ENCODE measurements around the gene LRMDA. TPM values are rescaled to one million over a fixed set of nuclear protein-coding genes. Genes with fewer than 3 reads are reported as not detected.

LRMDA gene
- total RNA-seq, 1 experiment from 2014 or later = not detected

DNA sequence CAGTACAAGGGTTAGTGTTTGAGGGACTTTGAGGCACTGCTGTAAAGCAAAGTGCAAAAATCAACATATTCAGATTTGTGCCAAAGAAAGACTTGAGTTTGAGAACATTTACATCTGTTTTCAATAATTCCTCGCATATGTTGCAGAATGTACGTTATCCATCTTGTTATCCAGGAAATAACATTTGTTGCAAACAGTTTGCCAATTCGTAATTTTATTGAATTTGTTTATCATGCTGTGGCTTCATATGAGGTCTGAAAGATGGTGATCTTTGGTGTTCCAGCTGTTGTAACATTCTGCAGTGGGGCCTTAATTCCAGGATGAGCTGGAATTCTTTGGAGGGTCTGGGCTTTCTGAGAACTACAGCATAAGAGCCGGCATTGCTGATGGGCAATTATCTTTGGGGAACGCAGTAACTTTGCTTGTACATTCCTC lies 396.2 kb downstream of the LRMDA start:
- ChIA-PET POLR2A (ENCODE audit: low non-redundant PET) (no interaction called here), CTCF (no interaction called here)
- H3K27ac ChIP-seq (ENCODE audit: low read depth, low read length, poor library complexity, severe bottlenecking) = no peak overlapping the region
- H3K4me1 ChIP-seq (ENCODE audit: insufficient read depth, low read length, poor library complexity, severe bottlenecking) = no peaks in the 10 kb centered on the region
- intact Hi-C loops (cut with micrococcal nuclease; ENCODE audit: unreplicated experiment) = no loop called here
- H3K27me3 ChIP-seq (replicated peaks; ENCODE audit: insufficient read depth, low read depth, low read length, poor library complexity) = no peaks in the 10 kb centered on the region
- H3K9me3 ChIP-seq (ENCODE audit: low read depth, low read length, poor library complexity, severe bottlenecking) = no peaks in the 10 kb centered on the region
- TF ChIP-seq EZH2 (IDR thresholded peaks at IDR 0.05; ENCODE audit: borderline replicate concordance, low read depth, low read length, poor library complexity, severe bottlenecking) = no peak
- TF ChIP-seq, protein P1, sequence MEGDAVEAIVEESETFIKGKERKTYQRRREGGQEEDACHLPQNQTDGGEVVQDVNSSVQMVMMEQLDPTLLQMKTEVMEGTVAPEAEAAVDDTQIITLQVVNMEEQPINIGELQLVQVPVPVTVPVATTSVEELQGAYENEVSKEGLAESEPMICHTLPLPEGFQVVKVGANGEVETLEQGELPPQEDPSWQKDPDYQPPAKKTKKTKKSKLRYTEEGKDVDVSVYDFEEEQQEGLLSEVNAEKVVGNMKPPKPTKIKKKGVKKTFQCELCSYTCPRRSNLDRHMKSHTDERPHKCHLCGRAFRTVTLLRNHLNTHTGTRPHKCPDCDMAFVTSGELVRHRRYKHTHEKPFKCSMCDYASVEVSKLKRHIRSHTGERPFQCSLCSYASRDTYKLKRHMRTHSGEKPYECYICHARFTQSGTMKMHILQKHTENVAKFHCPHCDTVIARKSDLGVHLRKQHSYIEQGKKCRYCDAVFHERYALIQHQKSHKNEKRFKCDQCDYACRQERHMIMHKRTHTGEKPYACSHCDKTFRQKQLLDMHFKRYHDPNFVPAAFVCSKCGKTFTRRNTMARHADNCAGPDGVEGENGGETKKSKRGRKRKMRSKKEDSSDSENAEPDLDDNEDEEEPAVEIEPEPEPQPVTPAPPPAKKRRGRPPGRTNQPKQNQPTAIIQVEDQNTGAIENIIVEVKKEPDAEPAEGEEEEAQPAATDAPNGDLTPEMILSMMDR (conservative IDR thresholded peaks at IDR 0.05; ENCODE audit: low read depth, low read length) = no peak
- BruUV-seq (replicated peaks) = no TSS peak
- H3K36me3 ChIP-seq (ENCODE audit: insufficient read depth, low read length, poor library complexity, severe bottlenecking) = no peaks in the 10 kb centered on the region
- no peak overlapping the region for H3K4me3 ChIP-seq (ENCODE audit: low read depth, low read length, poor library complexity, severe bottlenecking)
- DNase-seq (ENCODE audit: low spot score) = no peak

DNA sequence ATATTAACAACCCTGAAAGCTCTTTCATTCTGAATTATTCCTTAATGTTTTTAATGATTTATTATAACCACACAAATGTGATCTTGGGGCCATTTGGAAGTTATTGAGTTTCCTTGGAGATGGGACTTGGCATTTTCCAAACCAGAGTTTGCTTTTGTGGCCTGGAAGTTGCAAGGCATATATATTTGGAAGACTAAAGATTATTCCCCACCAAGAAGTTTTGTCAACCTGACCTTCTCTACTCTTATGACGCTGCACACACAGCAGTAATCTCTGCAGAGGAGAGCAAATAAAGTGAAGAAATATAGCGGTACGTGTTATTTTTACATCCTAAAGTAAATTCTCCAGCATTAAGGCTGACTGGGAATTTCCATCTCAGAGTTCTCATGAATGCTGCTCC lies 397.0 kb downstream of the LRMDA start:
- Histone ChIP-seq H3K36me3 (ENCODE audit: insufficient read depth, low read length, poor library complexity, severe bottlenecking) (no peaks in the 10 kb centered on the region), H3K27ac (ENCODE audit: low read depth, low read length, poor library complexity, severe bottlenecking) (no peak overlapping the region), H3K4me1 (ENCODE audit: insufficient read depth, low read length, poor library complexity, severe bottlenecking) (no peaks in the 10 kb centered on the region), H3K4me3 (ENCODE audit: low read depth, low read length, poor library complexity, severe bottlenecking) (no peak overlapping the region), H3K27me3 (replicated peaks; ENCODE audit: insufficient read depth, low read depth, low read length, poor library complexity) (no peaks in the 10 kb centered on the region), H3K9me3 (ENCODE audit: low read depth, low read length, poor library complexity, severe bottlenecking) (no peaks in the 10 kb centered on the region)
- DNase-seq (ENCODE audit: low spot score) = no peak
- BruUV-seq (replicated peaks) = no TSS peak
- CTCF ChIA-PET = no interaction called here
- no peak for TF ChIP-seq EZH2 (IDR thresholded peaks at IDR 0.05; ENCODE audit: borderline replicate concordance, low read depth, low read length, poor library complexity, severe bottlenecking)
- TF ChIP-seq, protein P1 (conservative IDR thresholded peaks at IDR 0.05; ENCODE audit: low read depth, low read length) = no peak
- intact Hi-C loops (cut with micrococcal nuclease; ENCODE audit: unreplicated experiment) = no loop called here
- POLR2A ChIA-PET (ENCODE audit: low non-redundant PET) = no interaction called here

DNA sequence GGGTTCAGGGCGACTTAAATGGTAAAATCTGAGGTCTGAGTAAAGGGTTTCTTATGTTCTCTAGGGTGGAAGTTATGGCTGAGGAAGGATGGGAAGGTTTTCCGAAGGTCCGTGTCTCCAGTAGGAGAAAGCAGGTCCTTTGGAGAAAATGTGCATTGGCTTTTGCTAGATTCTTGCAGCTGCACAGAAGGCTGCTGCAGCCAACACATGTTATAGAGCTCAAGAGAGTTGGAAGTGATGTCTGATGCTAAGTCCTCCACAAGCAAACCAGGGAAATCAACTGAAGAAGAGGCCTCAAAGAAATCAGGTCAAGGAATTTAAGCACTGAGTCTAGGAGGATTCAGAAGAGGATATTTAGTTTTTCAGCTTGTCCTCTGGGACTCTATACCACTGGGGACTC lies 404.6 kb downstream of the LRMDA start:
- Histone ChIP-seq H3K4me1 (ENCODE audit: insufficient read depth, low read length, poor library complexity, severe bottlenecking) (no peaks in the 10 kb centered on the region), H3K9me3 (ENCODE audit: low read depth, low read length, poor library complexity, severe bottlenecking) (no peaks in the 10 kb centered on the region), H3K27me3 (replicated peaks; ENCODE audit: insufficient read depth, low read depth, low read length, poor library complexity) (no peaks in the 10 kb centered on the region), H3K36me3 (ENCODE audit: insufficient read depth, low read length, poor library complexity, severe bottlenecking) (no peaks in the 10 kb centered on the region), H3K27ac (ENCODE audit: low read depth, low read length, poor library complexity, severe bottlenecking) (no peak overlapping the region), H3K4me3 (ENCODE audit: low read depth, low read length, poor library complexity, severe bottlenecking) (no peak overlapping the region)
- TF ChIP-seq, protein P1 (conservative IDR thresholded peaks at IDR 0.05; ENCODE audit: low read depth, low read length) = no peak
- no peak for TF ChIP-seq EZH2 (IDR thresholded peaks at IDR 0.05; ENCODE audit: borderline replicate concordance, low read depth, low read length, poor library complexity, severe bottlenecking)
- intact Hi-C loops (cut with micrococcal nuclease; ENCODE audit: unreplicated experiment) = no loop called here
- POLR2A ChIA-PET (ENCODE audit: low non-redundant PET) = no interaction called here
- no TSS peak for BruUV-seq (replicated peaks)
- CTCF ChIA-PET = no interaction called here
- DNase-seq (ENCODE audit: low spot score) = no peak
